Gastrocnemius medialis (tissue), 4 donors: ENCODE results near the gene CDK10.

Experiments used
- POLR2A ChIP-seq, 2 donors: fragments of 450-650 bp; IDR thresholded peaks; one replicate each; pipeline ENCODE4 v1.6.1; 2017; ENCODE audit warnings: antibody characterized with exemption in 2 of 2, mild to moderate bottlenecking in 2 of 2, moderate library complexity in 2 of 2
- TF ChIP-seq, protein P1 (sequence below), 5 experiments: fragments of 450-650 bp in 3 of 5; fragments of 200-600 bp in 2 of 5; sonication (generic) in 2 of 5; IDR thresholded peaks in 4 of 5; conservative IDR thresholded peaks in 1 of 5; 1 replicate in 4 of 5; 2 replicates in 1 of 5; pipeline ENCODE4 v1.5.1; 2016 to 2019; ENCODE audit warnings: antibody characterized with exemption in 5 of 5, mild to moderate bottlenecking in 3 of 5, moderate library complexity in 3 of 5

DNA sequence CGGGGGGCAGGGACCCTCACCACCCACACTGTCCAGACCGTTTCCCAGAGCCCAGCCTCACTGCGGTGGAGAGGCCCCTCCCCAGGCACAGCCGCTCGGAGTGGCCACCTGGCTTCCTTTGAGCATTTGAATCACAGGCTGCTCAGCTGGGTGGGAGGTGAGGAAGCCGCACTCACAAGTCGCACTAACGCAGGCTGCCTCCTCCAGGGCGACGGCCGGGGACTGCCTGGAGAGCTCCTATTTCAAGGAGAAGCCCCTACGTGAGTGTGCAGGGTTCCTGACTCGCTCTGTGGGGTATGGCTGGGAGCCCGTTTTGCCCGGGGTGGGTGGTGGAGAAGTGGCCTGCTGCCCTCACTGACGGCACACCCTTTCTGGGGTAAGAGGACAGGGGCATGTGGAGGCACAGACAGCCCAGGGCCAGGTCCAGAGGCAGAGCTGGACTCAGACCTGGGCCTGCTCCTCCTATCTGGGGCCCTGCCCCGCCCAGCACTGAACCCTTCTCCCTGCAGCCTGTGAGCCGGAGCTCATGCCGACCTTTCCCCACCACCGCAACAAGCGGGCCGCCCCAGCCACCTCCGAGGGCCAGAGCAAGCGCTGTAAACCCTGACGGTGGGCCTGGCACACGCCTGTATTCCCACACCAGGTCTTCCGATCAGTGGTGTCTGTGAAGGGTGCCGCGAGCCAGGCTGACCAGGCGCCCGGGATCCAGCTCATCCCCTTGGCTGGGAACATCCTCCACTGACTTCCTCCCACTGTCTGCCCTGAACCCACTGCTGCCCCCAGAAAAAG lies 8.8 kb downstream of the CDK10 start:
- TF ChIP-seq, protein P1, sequence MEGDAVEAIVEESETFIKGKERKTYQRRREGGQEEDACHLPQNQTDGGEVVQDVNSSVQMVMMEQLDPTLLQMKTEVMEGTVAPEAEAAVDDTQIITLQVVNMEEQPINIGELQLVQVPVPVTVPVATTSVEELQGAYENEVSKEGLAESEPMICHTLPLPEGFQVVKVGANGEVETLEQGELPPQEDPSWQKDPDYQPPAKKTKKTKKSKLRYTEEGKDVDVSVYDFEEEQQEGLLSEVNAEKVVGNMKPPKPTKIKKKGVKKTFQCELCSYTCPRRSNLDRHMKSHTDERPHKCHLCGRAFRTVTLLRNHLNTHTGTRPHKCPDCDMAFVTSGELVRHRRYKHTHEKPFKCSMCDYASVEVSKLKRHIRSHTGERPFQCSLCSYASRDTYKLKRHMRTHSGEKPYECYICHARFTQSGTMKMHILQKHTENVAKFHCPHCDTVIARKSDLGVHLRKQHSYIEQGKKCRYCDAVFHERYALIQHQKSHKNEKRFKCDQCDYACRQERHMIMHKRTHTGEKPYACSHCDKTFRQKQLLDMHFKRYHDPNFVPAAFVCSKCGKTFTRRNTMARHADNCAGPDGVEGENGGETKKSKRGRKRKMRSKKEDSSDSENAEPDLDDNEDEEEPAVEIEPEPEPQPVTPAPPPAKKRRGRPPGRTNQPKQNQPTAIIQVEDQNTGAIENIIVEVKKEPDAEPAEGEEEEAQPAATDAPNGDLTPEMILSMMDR (IDR thresholded peaks at IDR 0.05 in 4 of 5, conservative IDR thresholded peaks at IDR 0.05 in 1 of 5) = no peak
- TF ChIP-seq POLR2A (IDR thresholded peaks at IDR 0.05) = no peak
